MCF 10A (cell line): ENCODE measurements around the gene NUP153. TPM values are rescaled to one million over a fixed set of nuclear protein-coding genes. Genes with fewer than 3 reads are reported as not detected.

ENCODE experiments used
- BruUV-seq: library from RNA; stranded (reverse); fragments of 400-500 nt; replicated peaks from 2 replicates; lab custom pipeline; 2021; lab: Mats Ljungman, UMichigan
- CTCF ChIA-PET: fragments of 300-600 bp; sonication (Branson Sonifier 250); formaldehyde crosslinking; extraction: SDS; loops from one replicate; lab custom pipeline; 2021; ENCODE audit warnings: antibody characterized with exemption, inconsistent platforms; lab: Yijun Ruan, JAX
- POLR2A ChIA-PET: fragments of 300-600, 350-650 bp; sonication (Branson Sonifier 250); formaldehyde crosslinking; extraction: SDS; loops from one replicate; lab custom pipeline; 2020; ENCODE audit warnings: antibody characterized with exemption, inconsistent platforms; lab: Yijun Ruan, JAX
- DNase-seq: peaks from one replicate; pipeline ENCODE4 v3.0.0-alpha.2; 2018; ENCODE audit not compliant: unreplicated experiment
- H3K27ac Mint-ChIP-seq: one replicate; pipeline ENCODE4 v1.8.0; 2022; ENCODE audit warnings: mild to moderate bottlenecking, low read depth, mixed read lengths; ENCODE audit not compliant: unreplicated experiment
- H3K27me3 Mint-ChIP-seq: one replicate; pipeline ENCODE4 v1.8.0; 2022; ENCODE audit warnings: mixed read lengths; ENCODE audit not compliant: insufficient read depth, unreplicated experiment
- H3K36me3 Mint-ChIP-seq: one replicate; pipeline ENCODE4 v1.8.0; 2022; ENCODE audit warnings: mild to moderate bottlenecking, moderate library complexity, mixed read lengths; ENCODE audit not compliant: insufficient read depth, unreplicated experiment
- H3K4me1 Mint-ChIP-seq: one replicate; pipeline ENCODE4 v1.8.0; 2022; ENCODE audit warnings: mixed read lengths; ENCODE audit not compliant: insufficient read depth, unreplicated experiment
- H3K4me3 Mint-ChIP-seq: one replicate; pipeline ENCODE4 v1.8.0; 2022; ENCODE audit warnings: mild to moderate bottlenecking, moderate library complexity, mixed read lengths; ENCODE audit not compliant: unreplicated experiment
- H3K9me3 Mint-ChIP-seq: one replicate; pipeline ENCODE4 v1.8.0; 2022; ENCODE audit warnings: mixed read lengths; ENCODE audit not compliant: unreplicated experiment
- intact Hi-C: fragments of 100-400 bp; cut with micrococcal nuclease; formaldehyde crosslinking; loops from 2 replicates; pipeline ENCODE4 v1.14.1; 2022
- total RNA-seq: library from RNA; stranded (reverse); gene quantifications from 2 replicates; pipeline ENCODE4 v1.2.3, GENCODE V29; 2022
- TF ChIP-seq, protein P1 (sequence below): fragments of 200-600 bp; IDR thresholded peaks from one replicate; pipeline ENCODE4 v1.8.0; 2022; ENCODE audit warnings: antibody characterized with exemption, mild to moderate bottlenecking; ENCODE audit not compliant: unreplicated experiment

Gene NUP153
- total RNA-seq, 1 experiment from 2014 or later, result 36.5 TPM

DNA sequence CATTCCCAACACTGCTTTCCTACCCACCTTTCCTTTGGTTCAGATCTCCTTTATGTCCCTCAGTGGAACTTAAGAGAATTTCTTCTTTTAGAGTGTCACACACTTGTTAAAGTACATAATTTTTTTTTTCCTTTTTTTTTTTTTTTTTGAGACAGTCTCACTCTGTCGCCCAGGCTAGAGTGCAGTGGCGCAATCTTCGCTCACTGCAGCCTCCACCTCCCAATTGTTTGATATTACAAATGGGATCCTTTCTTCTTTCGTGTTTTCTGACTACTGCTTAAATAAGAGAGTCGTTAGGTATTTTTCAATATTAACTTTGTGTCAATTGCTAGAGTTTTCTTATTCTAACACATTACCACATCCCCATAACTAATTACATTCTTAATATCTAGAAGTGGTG, 29.1 kb downstream of the NUP153 start:
- Mint-ChIP-seq H3K4me1 (no peaks in the 10 kb centered on the region), H3K36me3 (peaks cover 38% of the 10 kb centered on the region), H3K27me3 (no peaks in the 10 kb centered on the region), H3K4me3 (no peak overlapping the region), H3K27ac (peak overlapping the region; percentile 29), H3K9me3 (no peaks in the 10 kb centered on the region)
- TF ChIP-seq, protein P1, sequence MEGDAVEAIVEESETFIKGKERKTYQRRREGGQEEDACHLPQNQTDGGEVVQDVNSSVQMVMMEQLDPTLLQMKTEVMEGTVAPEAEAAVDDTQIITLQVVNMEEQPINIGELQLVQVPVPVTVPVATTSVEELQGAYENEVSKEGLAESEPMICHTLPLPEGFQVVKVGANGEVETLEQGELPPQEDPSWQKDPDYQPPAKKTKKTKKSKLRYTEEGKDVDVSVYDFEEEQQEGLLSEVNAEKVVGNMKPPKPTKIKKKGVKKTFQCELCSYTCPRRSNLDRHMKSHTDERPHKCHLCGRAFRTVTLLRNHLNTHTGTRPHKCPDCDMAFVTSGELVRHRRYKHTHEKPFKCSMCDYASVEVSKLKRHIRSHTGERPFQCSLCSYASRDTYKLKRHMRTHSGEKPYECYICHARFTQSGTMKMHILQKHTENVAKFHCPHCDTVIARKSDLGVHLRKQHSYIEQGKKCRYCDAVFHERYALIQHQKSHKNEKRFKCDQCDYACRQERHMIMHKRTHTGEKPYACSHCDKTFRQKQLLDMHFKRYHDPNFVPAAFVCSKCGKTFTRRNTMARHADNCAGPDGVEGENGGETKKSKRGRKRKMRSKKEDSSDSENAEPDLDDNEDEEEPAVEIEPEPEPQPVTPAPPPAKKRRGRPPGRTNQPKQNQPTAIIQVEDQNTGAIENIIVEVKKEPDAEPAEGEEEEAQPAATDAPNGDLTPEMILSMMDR, result no peak
- POLR2A ChIA-PET, result interaction anchor here (0.8 kb wide), 1 partner anchor 10 kb away, joined by 3 read pairs; no protein-coding TSS in a partner anchor
- intact Hi-C loops, result no loop called here
- no peak for DNase-seq
- BruUV-seq, result no TSS peak
- CTCF ChIA-PET, result interaction anchor here (0.6 to 1.4 kb wide), 2 partner anchors 28 to 125 kb away, joined by 4 to 6 read pairs; no protein-coding TSS in a partner anchor

DNA sequence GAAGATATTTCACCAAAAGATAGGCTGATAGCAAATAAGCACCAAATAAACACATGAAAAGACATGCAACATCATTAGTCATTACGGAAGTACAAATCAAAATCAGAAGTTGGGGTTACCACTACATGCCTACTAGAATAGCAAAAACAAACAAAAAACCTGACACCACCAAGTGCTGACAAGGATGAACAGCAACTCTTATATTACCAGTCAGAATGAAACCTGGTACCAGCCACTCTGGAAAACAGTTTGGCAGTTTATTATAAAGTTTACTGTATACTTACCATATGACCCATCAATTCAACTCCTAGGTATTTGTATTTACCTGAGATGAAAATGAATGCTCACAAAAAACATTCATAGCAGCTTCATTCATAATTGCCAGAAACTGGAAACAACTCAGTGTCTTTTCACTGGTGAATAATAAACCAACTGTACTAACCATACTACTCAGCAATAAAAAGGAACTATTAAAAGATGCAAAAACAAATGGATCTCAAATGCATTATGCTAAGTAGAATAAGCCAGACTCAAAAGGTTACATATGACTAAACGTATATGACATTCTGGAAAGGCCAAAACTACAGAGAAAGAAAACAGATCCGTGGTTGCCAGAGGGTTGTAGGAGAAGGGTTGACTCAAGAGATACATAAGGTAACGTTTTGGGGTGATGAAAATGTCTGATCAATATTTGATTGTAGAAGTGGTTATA, 33.0 kb downstream of the NUP153 start:
- H3K4me1 Mint-ChIP-seq, result no peaks in the 10 kb centered on the region
- H3K9me3 Mint-ChIP-seq, result no peaks in the 10 kb centered on the region
- DNase-seq, result no peak
- ChIA-PET POLR2A (no interaction called here), CTCF (interaction anchor here (1.0 kb wide), 1 partner anchor 130 kb away, joined by 3 read pairs; no protein-coding TSS in a partner anchor)
- no TSS peak for BruUV-seq
- no peaks in the 10 kb centered on the region for H3K27me3 Mint-ChIP-seq
- H3K36me3 Mint-ChIP-seq, result peaks cover 65% of the 10 kb centered on the region
- H3K27ac Mint-ChIP-seq, result no peak overlapping the region
- intact Hi-C loops, result no loop called here
- no peak overlapping the region for H3K4me3 Mint-ChIP-seq
- TF ChIP-seq, protein P1, result no peak

DNA sequence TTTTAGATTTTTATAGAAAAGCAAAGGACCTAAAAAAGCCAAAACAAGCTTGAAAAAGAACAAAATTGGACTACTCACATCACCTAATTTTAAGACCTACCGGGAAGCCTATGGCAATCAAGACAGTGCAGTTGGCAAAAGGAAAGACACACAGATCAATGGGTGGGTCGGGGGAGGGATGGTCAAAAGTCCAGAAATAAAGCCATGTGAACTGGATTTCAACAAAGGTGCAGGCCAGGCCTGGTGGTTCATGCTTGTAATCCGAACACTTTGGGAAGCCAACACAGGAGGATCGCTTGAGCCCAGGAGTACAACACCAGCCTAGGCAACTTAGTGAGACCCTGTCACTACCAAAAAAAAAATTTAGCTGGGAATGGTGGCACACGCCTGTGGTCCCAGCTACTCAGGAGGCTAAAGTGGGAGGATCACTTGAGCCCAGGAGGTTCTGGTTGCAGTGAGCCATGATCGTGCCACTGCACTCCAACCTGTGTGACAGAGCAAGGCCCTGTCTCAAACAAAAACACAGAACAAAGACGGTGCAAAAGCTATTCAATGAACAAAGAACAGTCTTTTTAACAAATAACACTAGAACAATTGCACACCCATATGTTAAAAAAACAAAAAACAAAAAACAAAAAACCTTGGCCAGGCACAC, 34.5 kb downstream of the NUP153 start:
- Mint-ChIP-seq H3K9me3 (no peaks in the 10 kb centered on the region), H3K4me1 (no peaks in the 10 kb centered on the region), H3K4me3 (no peak overlapping the region), H3K27ac (no peak overlapping the region), H3K27me3 (no peaks in the 10 kb centered on the region), H3K36me3 (peaks cover 80% of the 10 kb centered on the region)
- TF ChIP-seq, protein P1, result no peak
- ChIA-PET POLR2A (interaction anchor here (0.9 to 1.0 kb wide), 2 partner anchors 14 to 58 kb away, joined by 3 to 4 read pairs; no protein-coding TSS in a partner anchor), CTCF (no interaction called here)
- no peak for DNase-seq
- BruUV-seq, result no TSS peak
- intact Hi-C loops, result no loop called here

DNA sequence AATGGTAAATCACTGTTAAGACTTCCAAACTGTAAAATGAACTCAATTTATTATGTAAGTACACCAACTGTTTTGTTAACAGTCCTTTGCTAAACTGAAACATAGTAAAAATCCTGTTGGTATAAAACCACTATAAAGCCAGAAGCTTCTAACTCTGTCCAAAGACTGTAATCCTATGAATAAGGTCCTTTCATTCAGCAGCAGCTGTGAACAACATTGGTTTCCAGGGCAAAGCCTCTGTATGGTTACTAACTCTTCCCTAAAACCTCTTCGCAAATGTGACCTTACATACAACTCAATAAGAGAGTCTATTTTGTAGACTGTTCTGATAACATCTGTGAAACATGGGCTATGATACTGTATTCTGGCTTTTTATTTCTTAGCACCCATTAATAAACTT, 40.1 kb downstream of the NUP153 start:
- H3K4me3 Mint-ChIP-seq, result no peak overlapping the region
- H3K36me3 Mint-ChIP-seq, result peaks cover 93% of the 10 kb centered on the region
- intact Hi-C loops, result no loop called here
- ChIA-PET CTCF (interaction anchor here (0.6 to 1.3 kb wide), 4 partner anchors 9 to 136 kb away, joined by 3 read pairs; no protein-coding TSS in a partner anchor), POLR2A (interaction anchor here (0.6 to 1.0 kb wide), 2 partner anchors 11 to 34 kb away, joined by 3 read pairs; no protein-coding TSS in a partner anchor)
- DNase-seq, result no peak
- H3K27ac Mint-ChIP-seq, result no peak overlapping the region
- H3K27me3 Mint-ChIP-seq, result no peaks in the 10 kb centered on the region
- TF ChIP-seq, protein P1, result no peak
- H3K9me3 Mint-ChIP-seq, result no peaks in the 10 kb centered on the region
- BruUV-seq, result no TSS peak
- H3K4me1 Mint-ChIP-seq, result no peaks in the 10 kb centered on the region
